ENCODE measurements around the gene DCAF5.
"Not testable (repeated sequence)": the region's sequence is repeated elsewhere in the genome, so short reads cannot be mapped to it uniquely, and the experiment has no call there.

Gene DCAF5

GRCh38 chr14:69096781-69097475 is 56.0 kb downstream of the DCAF5 start:
- DNase-seq = no peak

GRCh38 chr14:69096246-69096645 is 56.7 kb downstream of the DCAF5 start:
- DNase-seq = no peak

- no peak for DNase-seq
Observed at GRCh38 chr14:69094481-69094880, 58.4 kb downstream of the DCAF5 start.

- DNase-seq = peak; percentile 25
Observed at GRCh38 chr14:69093631-69094421, 59.1 kb downstream of the DCAF5 start.

GRCh38 chr14:69092840-69093422 is 60.0 kb downstream of the DCAF5 start:
- DNase-seq = no peak

GRCh38 chr14:69091695-69092094 is 61.2 kb downstream of the DCAF5 start:
- no peak for DNase-seq

GRCh38 chr14:69091006-69091405 is 61.9 kb downstream of the DCAF5 start:
- no peak for DNase-seq

- DNase-seq = no peak
Observed at GRCh38 chr14:69090187-69090789, 62.6 kb downstream of the DCAF5 start.

- DNase-seq = no peak
Observed at GRCh38 chr14:69089046-69089445, 63.9 kb downstream of the DCAF5 start.

- DNase-seq = no peak
Observed at GRCh38 chr14:69088586-69088985, 64.3 kb downstream of the DCAF5 start.

- DNase-seq = no peak
Observed at GRCh38 chr14:69087061-69087461, 65.9 kb downstream of the DCAF5 start.

GRCh38 chr14:69086537-69086936 is 66.4 kb downstream of the DCAF5 start:
- no peak for DNase-seq

- DNase-seq = no peak
Observed at GRCh38 chr14:69084023-69084422, 68.9 kb downstream of the DCAF5 start.

GRCh38 chr14:69083181-69083580 is 69.7 kb downstream of the DCAF5 start:
- no peak for DNase-seq

- DNase-seq = no peak
Observed at GRCh38 chr14:69081271-69081670, 71.6 kb downstream of the DCAF5 start.

GRCh38 chr14:69079747-69080146 is 73.2 kb downstream of the DCAF5 start:
- DNase-seq = no peak

- DNase-seq = peak; percentile 49
Observed at GRCh38 chr14:69079188-69079742, 73.7 kb downstream of the DCAF5 start.

- no peak for DNase-seq
Observed at GRCh38 chr14:69077841-69078240, 75.1 kb downstream of the DCAF5 start.

GRCh38 chr14:69077185-69077584 is 75.7 kb downstream of the DCAF5 start:
- not testable (repeated sequence) for DNase-seq

GRCh38 chr14:69076341-69076740 is 76.6 kb downstream of the DCAF5 start:
- no peak for DNase-seq

GRCh38 chr14:69073915-69074314 is 79.0 kb downstream of the DCAF5 start:
- DNase-seq = no peak

GRCh38 chr14:69073429-69073828 is 79.5 kb downstream of the DCAF5 start:
- no peak for DNase-seq

GRCh38 chr14:69072584-69072983 is 80.3 kb downstream of the DCAF5 start:
- DNase-seq = no peak

Data from right hindlimb (tissue), 1 donor.